Measurements from ENCODE around the gene DDX28.
"Not testable (repeated sequence)": the region's sequence is repeated elsewhere in the genome, so short reads cannot be mapped to it uniquely, and the experiment has no call there.

DDX28 gene

DNA sequence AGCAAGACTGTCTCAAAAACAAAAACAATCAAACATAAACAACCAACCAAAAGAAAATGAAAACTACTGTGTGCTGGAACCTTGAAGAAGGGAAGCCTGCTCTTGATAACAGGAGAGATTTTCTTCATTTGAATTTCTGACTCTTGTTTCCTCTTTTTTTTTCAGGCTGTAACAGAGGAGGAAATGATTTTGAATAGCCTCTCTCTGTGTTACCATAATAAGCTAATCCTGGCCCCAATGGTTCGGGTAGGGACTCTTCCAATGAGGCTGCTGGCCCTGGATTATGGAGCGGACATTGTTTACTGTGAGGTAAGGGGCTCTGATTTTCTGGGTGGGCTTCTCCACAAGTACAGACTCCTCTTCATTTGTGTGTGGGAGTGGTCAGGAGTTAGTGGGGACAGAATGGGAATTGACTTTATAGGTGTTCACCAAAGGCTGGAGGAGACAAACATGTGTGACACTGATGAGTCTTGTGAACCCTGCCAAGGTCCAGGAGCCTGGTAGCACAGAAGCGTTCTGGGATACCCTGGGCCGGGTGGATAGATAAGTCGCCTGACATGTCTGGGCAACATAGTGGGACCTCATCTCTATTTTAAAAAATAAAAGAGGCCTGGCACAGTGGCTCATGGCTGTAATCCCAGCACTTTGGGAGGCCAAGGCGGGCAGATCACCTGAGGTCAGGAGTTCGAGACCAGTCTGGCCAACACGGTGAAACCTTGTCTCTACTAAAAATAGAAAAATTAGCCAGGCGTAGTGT lies 15.0 kb upstream of the DDX28 start:
- DNase-seq, result no peak

DNA sequence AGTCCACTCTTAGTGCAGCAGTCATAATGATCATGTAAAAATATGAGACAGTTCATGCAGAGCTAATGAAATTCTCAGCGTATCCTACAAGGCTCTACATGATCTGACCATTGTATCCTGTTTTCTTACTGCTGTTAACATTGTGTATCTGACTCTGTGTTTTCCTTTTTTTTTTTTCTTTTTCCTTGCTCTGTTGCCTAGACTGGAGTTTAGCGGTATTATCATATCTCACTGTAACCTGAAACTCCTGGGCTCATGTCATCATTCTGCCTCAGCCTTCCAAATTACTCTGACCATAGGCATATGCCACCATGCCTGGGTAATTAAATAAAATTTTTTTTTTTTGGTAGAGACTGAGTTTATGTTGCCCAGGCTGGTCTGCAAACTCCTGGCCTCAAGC lies 12.2 kb upstream of the DDX28 start:
- DNase-seq, result no peak

- DNase-seq, result no peak
These were observed 10.1 kb upstream of the DDX28 start for GRCh38 chr16:68033101-68033500.

DNA sequence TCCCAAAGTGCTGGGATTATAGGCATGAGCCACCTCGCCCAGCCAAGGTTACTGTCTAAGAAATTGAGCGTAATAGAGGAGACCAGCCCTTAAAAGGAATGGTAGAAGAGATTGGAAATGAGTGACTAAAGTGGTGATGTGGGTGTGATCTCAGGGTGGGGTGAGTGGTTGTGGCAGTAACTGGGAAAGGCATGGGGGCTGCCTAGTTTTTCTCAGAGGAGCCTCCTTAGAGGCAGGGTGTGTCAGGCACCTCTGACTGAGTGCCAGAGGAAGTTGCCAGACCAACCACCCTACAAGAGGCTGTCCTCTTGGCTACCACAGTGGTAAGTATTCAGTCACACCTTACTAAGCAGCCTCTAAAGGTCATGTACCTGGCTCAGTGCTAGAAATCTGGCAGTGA lies 8.9 kb upstream of the DDX28 start:
- DNase-seq, result no peak

GRCh38 chr16:68030108-68030507 lies 7.1 kb upstream of the DDX28 start:
- not testable (repeated sequence) for DNase-seq

- DNase-seq, result no peak
These were observed 6.0 kb upstream of the DDX28 start for GRCh38 chr16:68028996-68029395.

GRCh38 chr16:68022278-68022727 lies 729 bp downstream of the DDX28 start:
- no peak for DNase-seq

DNA sequence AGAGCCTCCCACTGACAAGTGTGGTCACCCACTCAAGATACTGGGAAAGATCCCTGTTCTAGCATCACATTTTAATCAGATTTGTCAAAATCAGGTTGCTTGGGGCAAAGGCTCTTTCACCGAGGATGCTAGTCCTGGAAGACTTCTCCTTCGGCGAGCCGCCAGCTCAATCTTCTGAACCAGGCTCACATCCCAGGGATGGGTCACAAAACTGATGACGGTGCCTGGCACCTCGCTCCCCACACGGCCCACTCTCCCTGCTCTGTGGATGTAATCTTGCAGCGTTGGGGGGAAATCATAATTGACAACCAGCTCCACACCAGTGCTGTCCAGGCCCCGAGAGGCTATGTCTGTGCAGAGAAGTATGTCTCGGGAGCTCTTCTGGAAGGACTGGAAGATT lies 1.5 kb downstream of the DDX28 start:
- no peak for DNase-seq

GRCh38 chr16:68019167-68019680 lies 3.8 kb downstream of the DDX28 start:
- DNase-seq, result no peak

GRCh38 chr16:68015681-68016080 lies 7.4 kb downstream of the DDX28 start, which contains the start of gene DPEP2NB:
DPEP2NB (minus strand) TSS chr16:68015911; CDS start chr16:68015770, 141 bp downstream.
- DNase-seq, result no peak

DNA sequence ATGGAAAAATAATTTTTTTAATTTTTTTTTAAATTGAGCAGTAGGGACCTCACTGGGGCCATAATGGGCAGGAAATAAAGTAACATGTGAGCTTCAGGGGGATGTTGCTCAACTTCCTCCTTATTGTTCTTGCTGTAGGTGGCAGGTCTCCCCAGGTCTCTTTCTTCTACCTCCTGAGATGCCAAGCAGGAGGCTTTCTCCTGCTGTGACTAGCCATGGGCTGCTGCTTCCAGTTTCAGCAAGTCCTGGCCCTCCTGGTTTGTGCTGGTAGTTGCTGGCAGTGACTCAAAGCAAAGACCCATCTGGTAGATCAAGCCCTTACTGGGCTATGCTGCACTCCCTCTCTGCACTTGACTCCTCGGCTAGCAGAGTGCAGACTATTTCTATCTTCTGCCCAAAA lies 9.6 kb downstream of the DDX28 start:
- DNase-seq, result no peak

- not testable (repeated sequence) for DNase-seq
These were observed 13.2 kb downstream of the DDX28 start for GRCh38 chr16:68009872-68010271.

DNA sequence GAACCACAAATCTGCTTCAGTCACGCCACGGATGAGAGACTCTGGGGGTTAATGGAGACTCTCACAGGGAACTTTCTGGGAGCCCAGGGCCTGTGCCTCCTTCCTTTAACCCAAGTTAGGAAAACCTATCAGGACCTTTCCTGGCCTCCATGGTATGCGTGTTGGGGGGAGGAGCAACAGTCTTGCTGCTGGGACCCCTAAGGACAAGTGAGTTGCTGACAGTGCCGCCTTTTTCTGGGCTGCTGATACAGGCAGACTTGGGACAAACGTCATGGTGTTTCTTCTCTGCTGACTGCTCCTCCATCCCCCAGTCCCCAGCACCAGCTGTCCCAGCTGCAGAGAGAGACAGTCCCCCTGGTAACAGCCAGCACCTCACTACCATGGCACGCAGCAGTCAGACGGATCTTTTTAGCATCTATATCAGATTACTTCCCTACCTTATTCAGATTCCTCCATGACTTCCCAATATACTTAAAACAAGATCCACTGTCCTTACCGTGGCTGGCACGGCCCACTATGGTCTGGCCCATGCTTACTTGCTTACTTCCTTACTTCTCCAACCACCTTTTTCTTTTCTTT lies 13.8 kb downstream of the DDX28 start:
- no peak for DNase-seq

GRCh38 chr16:68005786-68006286 lies 17.2 kb downstream of the DDX28 start:
- no peak for DNase-seq

- no peak for DNase-seq
These were observed 17.8 kb downstream of the DDX28 start for GRCh38 chr16:68005211-68005610.

- DNase-seq, result no peak
These were observed 20.0 kb downstream of the DDX28 start for GRCh38 chr16:68003031-68003430.

- DNase-seq, result no peak
These were observed 22.6 kb downstream of the DDX28 start for GRCh38 chr16:68000450-68000849.

- DNase-seq, result no peak
These were observed 23.0 kb downstream of the DDX28 start for GRCh38 chr16:67999985-68000384.

DNA sequence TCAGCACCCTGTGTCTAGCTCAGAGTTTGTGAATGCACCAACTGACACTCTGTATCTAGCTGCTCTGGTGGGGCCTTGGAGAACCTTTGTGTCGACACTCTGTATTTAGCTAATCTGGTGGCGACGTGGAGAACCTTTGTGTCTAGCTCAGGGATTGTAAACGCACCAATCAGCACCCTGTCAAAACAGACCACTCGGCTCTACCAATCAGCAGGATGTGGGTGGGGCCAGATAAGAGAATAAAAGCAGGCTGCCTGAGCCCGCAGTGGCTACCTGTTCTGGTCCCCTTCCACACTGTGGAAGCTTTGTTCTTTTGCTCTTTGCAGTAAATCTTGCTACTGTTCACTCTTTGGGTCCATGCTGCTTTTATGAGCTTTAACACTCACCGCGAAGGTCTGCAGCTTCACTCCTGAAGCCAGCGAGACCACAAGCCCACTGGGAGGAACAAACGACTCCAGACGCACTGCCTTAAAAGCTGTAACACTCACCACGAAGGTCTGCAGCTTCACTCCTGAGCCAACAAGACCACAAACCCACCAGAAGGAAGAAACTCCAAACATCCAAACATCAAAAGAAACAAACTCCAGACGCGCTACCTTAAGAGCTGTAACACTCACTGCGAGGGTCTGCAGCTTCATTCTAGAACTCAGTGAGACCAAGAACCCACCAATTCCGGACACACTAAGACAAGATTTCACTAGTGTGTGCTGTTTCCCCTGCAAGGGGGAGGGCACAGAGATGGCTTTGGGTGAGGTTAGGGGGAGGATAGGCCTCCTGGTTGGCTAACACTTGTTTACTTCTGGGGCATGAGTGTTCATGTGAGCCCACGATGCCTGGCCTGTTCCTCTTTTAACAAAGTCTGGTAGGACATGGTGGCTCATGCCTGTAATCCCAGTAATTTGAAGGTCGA lies 24.0 kb downstream of the DDX28 start, which contains the start of gene DPEP2:
Gene DPEP2, minus strand, starts transcription at position 706 of the 910 bp plus-strand sequence. CDS start 6,272 bp downstream, outside the sequence.
- not testable (repeated sequence) for DNase-seq

GRCh38 chr16:67998231-67998778 lies 24.7 kb downstream of the DDX28 start:
- DNase-seq, result not testable (repeated sequence)

- no peak for DNase-seq
These were observed 26.4 kb downstream of the DDX28 start for GRCh38 chr16:67996666-67997065.

- no peak for DNase-seq
These were observed 27.6 kb downstream of the DDX28 start for GRCh38 chr16:67995423-67995822.

- DNase-seq, result not testable (repeated sequence)
These were observed 29.0 kb downstream of the DDX28 start for GRCh38 chr16:67994040-67994408.
